OCI-M2 (cell line): ENCODE results near the gene PCDH12.

Experiments used
- DNase-seq: peaks from one replicate; lab custom pipeline; 2025; ENCODE audit not compliant: unreplicated experiment; lab: John Stamatoyannopoulos, UW

PCDH12 gene

DNA sequence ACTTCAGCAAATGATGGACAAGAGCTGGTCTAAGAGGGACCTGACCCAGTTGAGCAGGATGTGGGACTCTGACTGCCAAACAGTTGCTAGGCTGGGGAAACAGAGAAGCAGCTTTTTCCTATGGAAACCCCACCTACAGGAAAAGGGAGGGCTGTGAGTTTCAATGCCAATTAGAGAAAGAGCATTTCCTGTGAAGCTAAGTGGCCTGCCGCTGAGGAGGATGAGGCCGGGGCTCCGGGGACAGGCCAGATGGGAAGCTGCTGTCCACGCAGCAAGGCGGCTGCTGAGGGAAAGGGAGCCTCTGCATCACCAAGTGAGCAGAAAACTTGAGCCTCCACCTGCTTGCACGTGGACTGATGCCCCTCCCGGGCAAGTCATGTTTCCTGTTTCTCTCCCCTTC is at the start of gene PCDH12:
Gene PCDH12 (minus strand): TSS at position 90 of the 400 bp plus-strand sequence. CDS start 351 bp downstream, outside the sequence.
- no peak for DNase-seq

DNA sequence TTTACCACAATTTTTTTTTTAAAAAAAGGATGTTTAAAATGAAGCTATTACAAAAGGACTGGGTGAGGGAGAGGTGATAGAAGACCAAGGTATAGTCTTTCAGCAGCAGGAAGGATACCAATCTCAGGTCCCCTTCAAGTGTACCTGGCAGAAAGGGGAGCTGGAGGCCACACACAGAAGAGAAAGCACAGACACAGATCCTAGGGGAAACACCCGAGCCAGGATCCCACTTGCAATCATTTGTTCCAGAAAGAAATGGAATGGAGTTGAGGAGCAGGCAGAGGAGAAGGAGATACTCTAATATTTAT is 49.2 kb upstream of the PCDH12 start:
- DNase-seq, result no peak

DNA sequence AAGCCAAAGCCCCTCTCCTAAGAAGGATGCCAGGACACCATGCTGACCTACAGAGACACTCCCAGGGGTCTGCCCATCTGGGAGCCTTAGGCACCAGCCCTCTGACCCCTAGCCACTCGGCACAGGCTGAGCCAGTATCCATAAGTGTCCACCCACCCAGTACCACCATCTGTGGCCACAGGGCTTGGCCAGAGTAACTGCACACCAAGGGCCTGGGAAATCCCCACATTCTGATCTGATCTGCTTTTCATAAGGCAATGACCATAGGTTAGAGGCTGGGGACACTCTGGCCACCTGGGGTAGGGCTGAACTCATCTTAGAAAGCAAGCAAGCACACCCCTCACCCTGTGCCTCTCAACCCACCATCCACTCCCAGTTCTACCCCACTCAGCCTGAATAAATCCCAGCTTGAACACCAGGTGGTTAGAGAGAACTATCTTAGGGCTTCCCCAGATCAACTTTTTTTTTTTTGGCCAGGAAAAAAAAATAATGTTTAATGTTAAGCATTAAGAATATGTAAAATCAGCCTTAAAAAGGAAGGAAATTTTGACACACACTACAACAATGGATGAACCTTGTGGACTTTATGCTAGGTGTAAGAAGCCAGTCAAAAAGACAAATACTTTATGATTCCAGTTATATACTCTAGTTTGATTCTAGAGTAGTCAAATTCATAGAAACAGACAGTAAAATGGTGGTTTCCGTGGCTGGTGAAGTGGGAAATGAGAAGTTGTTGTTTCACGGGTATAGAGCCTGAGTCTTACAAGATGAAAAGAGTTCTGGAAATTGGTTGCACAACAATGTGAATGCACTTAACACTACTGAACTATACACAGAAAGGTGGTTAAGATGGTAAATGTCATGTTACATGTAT is 48.6 kb upstream of the PCDH12 start:
- no peak for DNase-seq

DNA sequence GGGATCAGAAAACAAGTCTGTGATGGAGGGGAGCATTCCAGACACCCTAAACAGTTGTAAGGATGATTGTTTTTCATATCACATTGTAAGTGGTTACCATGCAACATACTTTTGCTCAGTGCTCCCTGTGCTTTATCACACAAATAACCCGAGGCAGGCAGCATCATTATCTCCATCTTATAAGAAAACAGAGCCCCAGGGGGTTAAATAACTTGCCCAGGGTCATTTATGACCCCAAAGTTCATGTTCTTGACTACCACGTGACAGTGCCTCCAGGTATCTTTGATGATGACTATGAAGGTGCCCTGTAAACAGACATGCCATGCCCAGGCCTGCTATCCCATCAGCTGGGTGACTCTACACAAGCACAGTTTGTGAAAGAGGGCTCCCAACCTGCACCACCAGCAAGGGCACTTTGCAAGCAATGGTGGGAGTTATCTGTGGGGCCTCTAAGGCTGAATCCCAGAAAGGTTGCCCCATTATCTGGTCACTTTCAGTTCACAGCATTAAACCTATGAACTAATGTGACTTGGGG is 45.3 kb upstream of the PCDH12 start:
- DNase-seq, result no peak

DNA sequence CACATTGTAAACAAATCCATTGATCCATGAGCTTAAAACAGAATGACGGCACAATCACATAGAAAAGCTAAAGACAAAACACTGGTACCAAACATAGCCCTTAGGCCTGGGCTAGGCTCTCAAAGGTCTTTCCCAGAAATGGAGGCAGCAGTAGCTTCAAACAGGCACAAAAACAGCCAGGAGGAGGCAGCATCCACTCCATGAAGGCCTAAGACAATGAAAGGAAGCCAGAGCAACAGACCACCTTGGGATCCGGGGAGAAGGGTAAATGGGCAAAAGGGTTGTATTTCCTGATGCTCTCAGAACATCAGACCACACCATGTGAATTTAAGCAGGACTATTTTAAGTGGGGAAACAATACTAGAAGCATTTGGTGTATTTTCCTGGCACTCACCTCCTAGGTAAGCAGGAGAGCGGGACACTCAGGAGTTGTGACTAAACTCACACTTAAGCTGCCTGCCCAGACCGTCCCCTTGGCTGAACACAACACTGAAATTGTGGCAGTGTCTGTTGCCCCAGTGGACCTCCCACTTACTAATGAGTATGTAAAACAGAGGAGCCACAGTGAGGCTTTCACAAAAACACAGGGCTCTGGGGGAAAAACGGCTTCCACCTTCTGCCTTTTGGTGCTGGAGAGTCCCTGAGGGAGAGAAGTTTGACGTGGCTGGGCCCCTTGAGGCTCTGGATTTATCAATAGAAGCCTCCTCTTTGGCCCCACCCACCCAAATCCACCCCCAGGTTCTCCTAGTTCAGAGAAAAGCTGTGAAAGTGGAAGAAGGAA is 42.9 kb upstream of the PCDH12 start:
- DNase-seq, result no peak

DNA sequence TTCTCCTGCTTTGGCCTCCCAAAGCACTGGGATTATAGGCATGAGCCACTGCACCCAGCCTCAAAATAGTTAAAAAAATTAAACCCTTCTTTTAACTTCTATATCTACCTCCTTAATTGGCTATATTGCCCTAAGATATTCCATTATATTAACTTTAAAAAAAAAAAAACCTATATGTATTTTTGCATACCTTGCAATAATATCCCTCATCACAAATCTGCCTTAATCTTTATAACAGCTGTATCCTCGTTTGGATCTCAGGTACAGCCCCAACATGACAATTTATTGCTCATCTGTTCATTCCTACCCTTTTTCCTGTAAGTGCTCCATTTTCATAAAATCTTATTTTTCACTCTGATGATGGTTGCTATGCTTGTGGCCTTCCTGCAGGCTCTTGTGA is 42.2 kb upstream of the PCDH12 start:
- no peak for DNase-seq

DNA sequence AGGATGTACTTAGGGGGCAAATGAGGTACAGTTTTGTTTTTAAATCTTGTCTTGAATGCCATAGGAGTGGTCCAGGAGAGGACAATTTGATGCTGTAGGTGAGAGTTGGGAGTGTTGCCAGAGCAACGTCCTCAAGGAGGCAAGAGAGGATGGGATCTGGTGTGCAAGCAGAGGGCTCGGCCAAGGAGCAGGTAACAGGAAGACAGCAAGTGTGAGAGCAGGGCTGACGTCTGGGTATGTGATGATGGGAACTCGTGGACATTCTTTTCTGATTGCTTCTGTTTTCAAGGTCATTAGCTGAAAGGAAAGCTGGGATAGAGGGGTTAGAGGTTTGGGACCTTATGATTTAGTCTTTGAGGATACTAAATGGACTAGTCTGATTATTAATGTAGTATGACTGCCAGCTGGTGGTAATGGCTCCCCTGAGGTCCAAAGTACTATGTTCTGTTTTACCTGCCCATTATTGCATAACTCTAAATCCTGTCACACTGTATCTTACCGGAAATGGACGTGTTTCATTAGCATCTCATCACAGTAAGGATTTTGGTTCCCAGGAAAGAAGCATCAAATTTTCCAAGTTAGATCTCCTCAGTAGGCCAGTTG is 39.5 kb upstream of the PCDH12 start:
- no peak for DNase-seq

DNA sequence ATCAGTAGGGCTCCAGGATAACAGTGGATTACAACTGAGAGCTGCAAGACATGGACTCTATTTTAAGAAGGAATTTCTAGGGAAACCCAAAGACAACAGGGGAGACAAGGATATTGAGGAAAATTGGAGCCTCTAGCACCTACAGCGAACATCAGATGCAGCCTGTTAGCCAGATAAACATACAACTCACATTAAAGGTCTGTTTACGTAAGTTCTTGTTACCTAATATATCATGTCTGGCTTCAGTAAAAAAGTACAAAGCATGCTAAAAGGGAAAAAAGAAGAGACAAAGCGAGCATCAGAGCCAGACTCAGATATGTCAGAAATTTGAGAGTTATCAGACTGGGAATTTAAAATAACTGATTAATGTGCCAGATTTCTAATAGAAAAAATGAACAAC is 37.7 kb upstream of the PCDH12 start:
- DNase-seq, result no peak

DNA sequence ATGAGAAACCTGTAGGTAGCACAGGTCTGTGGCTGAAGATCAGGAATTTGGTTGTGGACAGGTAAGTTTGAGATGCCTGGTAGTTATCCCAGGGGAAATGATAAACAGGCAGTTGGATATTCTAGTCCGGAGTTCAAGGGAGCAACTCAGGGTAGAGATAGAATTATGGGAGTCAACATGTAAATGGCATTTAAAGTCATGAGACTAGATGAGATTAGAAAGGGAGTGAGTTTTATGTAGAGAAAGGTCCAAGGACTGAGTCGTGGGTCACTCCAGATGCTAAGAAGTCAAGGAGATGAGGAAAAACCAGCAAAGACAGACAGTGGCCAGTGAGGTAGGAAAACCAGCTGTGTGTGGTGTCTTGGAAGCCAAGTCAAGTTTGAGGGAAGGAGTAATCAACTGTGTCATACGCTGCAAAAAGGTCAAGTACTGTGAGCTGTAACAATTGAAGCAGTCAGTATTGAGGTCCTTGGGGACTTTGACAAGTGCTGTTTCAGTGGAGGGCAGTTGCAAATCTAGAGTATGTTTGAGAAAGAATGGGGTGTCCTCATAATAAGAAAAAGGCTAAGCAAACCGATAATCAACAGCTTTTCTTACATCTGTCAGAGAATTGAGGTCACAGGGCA is 36.6 kb upstream of the PCDH12 start:
- DNase-seq, result no peak

DNA sequence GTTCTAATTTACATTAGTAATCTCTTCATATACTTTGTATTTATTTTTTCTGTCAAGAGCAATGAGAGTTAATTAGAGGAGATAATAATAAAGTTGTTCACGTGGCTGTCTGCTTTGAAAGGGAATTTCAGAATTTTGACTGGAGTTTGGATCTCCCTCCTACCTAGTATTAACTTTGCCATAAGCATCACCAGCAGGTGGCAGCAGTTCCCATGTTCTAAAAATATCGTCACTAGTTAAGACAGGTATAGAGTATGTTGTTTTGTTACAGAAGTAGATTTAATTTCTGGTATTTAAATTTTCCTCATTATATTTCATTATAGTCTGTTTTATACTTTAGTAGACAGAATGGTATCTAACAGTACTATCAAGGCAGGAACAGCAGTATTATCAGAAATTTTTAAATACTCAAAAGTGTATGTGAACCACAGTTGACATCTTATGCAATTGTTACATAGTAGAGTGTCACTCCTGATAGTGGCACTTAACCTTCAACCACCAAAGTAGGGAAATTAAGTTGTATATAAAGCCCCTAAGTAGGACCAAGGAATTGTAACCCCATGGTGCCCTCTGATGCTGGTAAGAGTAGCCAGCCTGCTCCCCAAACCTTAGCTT is 34.5 kb upstream of the PCDH12 start:
- DNase-seq, result no peak

DNA sequence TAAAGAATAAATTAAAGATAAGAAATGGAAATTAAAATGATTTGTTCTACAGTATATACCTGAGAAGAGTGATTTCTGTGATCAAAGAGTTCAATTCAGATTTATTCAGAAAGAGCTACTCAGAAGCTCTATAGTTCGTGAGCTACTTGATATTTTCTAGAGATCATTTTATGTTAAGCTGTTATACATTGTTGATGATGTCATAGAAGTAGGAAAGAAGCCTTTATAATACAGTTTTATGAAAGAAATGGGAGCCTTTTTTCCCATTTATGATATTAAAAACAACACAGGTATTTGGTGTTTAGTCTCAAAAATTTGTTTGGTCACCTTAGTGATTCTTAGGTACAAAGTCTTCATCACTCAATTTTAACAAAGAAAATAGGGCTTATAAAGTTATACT is 31.7 kb upstream of the PCDH12 start:
- no peak for DNase-seq

DNA sequence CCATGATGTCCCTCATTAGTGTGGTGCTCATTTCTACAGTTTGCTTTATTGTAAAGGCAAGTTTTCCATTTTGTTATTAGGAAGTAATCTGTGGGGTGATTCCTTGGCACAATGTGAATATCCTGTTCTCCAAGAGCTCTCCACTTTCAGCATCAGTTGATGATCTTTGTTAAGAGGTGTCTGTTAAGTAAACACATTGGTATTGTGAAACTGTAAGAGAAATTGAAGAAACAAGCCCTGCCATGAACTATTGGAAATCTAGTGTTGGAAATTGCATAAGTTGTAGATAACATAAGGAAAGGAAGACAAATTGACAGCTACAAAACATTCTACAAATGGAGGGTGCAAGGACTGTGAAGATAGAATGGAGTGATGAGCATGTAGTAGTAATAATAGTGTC is 28.1 kb upstream of the PCDH12 start:
- no peak for DNase-seq

DNA sequence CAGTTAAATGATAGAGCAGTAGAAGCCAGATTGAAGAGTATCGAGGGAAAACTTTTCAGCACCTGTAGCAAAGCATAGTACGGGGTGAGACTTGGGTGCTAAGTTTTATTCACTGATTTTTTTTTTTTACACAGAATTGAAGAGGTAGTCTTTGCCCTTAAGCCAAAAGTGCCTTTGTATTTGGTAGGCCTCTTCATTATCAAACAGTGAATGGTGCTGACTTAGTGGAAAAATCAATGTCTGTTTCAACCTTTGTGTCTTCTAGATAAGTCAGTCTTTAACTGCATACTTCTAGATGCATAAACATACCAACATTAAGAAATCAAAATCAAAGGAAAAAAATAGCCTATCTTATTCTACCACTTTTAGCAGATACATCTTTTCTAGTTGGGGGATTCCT is 24.6 kb upstream of the PCDH12 start:
- no peak for DNase-seq

DNA sequence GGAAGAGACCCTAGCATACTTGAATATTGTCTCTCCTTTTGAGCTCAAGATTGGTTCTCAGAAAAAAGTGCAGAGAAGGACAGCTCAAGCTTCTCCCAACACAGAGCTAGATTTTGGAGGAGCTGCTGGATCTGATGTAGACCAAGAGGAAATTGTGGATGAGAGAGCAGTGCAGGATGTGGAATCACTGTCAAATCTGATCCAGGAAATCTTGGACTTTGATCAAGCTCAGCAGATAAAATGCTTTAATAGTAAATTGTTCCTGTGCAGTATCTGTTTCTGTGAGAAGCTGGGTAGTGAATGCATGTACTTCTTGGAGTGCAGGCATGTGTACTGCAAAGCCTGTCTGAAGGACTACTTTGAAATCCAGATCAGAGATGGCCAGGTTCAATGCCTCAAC is 20.4 kb upstream of the PCDH12 start:
- DNase-seq, result no peak

DNA sequence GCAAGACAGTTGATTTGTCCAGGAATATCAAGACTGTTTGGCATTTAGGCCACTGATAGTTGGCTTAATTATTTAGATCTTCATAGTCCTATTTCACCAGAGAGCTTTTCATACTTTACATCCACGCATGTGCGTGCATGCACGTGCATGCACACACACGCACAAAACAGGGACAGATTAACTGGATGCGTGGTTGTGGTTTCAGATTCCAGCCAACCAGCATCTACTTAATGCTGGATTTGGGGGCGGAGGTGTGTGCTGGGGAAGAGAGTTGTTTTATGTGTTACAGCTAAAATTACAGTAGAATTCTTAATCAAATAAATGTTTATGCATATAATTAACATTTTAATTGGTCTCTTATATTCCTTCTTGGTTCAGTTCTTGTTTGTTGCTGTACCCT is 18.2 kb upstream of the PCDH12 start:
- DNase-seq, result no peak

DNA sequence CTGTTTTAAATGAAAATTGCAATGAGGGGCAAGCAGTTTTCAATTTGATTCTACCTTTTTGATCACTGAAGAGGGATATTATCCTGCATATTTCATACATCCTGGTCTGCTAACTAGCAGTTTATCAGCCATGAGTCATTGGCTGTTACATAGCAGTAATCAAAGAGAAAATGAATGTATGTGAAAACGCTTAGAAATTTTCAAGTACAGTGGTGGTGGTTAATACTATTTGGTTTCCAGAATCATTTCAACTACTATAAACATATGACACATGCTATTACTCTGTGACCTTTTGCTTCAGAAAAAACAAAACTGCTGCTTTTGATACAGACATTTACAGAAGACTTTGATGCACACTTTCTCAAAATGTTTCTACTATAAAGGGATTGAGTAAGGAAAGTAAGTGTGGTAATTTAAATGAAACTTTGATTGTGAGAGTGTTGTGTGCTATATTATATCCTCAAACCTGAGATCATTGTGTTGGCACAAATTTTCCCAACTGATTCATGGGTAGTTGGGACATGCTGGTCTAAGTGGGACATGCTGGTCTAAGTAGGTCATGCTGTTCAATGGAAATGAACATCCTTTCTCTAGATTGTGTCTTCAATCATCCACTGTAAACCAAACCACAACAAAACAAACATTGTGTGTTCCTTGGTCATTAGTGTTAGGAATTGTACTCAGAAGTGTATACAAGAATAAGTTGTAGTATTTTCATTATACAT is 16.0 kb upstream of the PCDH12 start:
- no peak for DNase-seq

DNA sequence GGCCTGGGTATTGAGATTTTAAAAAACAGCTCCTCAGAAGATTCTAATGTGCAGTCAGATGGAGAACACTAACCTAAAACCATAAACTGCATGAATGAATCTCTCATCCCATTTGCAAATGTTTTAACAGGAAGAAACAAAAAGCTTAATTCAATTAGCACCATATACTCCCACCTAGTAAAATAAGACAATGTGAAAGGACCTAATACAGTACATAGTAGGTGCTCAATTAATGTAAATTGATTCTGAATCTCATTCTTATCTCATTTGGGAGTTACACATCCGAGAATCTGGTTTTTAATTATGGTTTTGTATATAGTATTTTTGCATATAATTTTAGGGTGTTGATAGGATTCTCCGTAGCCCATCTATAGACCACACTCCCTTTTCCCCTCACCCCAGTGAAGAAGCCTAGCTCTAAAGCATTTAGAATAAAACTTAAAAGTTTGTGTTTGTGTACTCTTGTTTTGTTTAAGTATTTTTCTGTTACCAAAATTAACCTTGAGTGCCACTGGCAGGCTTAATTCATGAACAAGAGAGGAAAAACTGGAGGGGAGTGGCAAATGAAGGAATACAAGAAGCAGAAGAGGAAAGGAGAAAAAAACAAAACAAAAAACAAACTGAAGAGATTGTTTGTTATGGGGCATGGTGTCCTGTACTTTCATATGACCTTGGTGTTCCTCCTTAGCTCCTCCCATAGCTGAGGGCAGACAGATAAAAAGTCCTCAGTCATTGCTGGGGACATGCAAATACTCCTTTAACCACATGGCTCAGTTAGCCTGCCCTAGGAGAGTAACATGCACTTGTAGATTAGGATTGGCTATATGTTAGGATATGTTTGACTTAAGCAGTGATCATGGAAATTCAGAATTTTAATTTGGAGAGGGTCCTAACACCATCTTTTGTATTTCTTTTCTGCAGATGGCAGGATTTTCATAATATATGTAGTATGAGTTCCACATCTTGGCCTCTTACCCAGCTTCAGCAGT is 12.1 kb upstream of the PCDH12 start:
- peak; percentile 7 for DNase-seq

DNA sequence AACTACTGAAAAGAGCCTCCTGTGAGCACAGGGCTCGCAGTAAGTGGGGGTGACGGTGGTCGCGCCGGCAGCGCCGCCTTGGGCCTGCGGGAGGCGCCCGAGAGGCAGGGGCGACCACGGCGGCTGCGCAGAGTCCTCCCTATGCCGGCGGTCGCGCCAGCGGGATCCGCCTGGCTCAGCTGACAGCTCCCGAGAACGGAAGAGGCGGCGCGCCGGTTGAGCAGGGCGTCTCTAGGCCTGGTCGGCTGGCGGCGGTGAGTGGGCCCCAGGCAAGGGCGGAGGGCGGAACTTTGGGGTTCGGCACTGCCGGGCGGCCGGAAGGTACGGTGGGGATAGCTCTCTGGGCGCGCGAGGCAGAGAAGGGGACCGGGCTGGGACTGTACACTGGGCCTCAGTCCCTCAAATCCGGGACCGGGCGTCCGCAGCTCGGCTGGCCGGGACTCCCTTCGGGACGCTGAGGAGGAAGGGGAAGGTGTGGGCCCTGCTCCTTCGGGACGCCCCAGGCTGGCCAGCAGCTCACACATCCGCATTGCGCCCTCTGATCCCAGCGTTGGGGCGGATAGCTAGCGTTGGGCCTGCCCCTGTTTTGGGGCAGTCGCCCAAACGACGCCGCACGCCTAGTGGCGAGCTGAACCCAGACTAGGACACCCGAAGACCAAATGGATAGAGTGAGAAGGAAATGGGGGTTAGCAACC is 11.1 kb upstream of the PCDH12 start, which contains the start of gene RNF14:
Gene RNF14 (plus strand): TSS at position 192 of the 695 bp plus-strand sequence. CDS start 4,484 bp downstream, outside the sequence.
- peak; percentile 38 for DNase-seq
